AG09309 (cell line): ENCODE data around the gene NAT14.

Experiments
- DNase-seq: peaks from one replicate; pipeline ENCODE4 v3.0.0-alpha.2; 2010; ENCODE audit warnings: low read depth
- H3K4me3 ChIP-seq: 2 replicates; pipeline ENCODE4 v1.5.1; 2011; ENCODE audit warnings: mild to moderate bottlenecking, low read depth, low read length, moderate library complexity; ENCODE audit not compliant: control insufficient read depth
- TF ChIP-seq, protein P1 (sequence below): IDR thresholded peaks from 2 replicates; pipeline ENCODE4 v1.5.1; 2011; ENCODE audit warnings: mild to moderate bottlenecking, low read depth, low read length, inconsistent platforms; ENCODE audit not compliant: insufficient read depth, control insufficient read depth; ENCODE audit errors: missing control alignments

Gene NAT14

DNA sequence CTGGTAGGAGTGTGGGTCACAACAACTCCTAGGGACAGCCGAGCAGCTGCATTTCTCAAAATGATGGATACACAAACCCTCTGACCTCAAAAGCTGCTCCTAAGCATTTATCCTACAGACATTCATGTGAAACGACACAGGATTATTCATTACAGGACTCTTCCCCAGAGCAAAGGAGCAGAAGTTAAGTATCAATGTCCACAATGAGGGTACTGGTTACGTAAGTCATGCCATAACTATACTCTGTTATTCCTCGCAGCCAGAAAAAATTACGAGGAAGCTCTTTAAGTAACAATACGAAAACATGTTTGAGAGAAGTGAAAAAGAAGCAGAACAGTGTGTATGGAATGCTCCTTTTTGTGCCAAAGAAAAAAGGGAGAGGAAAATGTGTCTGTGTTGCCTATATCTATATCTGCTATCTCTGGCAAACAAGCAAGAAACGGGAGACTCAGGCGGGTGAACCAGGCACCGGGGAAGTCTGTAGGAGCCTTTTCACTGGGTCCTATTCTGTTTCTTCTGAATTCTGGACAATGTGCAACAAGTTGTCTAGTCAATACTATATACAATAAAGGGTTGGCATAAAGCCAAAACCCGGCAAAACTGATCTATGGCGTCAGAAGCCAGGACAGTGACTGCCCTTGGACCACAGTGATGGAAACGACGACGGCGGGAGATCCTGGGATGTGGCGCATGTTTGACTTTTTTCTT, 24.9 kb upstream of the NAT14 start:
- H3K4me3 ChIP-seq: peak overlapping the region; percentile 93
- DNase-seq: no peak
- TF ChIP-seq, protein P1, sequence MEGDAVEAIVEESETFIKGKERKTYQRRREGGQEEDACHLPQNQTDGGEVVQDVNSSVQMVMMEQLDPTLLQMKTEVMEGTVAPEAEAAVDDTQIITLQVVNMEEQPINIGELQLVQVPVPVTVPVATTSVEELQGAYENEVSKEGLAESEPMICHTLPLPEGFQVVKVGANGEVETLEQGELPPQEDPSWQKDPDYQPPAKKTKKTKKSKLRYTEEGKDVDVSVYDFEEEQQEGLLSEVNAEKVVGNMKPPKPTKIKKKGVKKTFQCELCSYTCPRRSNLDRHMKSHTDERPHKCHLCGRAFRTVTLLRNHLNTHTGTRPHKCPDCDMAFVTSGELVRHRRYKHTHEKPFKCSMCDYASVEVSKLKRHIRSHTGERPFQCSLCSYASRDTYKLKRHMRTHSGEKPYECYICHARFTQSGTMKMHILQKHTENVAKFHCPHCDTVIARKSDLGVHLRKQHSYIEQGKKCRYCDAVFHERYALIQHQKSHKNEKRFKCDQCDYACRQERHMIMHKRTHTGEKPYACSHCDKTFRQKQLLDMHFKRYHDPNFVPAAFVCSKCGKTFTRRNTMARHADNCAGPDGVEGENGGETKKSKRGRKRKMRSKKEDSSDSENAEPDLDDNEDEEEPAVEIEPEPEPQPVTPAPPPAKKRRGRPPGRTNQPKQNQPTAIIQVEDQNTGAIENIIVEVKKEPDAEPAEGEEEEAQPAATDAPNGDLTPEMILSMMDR: no peak

DNA sequence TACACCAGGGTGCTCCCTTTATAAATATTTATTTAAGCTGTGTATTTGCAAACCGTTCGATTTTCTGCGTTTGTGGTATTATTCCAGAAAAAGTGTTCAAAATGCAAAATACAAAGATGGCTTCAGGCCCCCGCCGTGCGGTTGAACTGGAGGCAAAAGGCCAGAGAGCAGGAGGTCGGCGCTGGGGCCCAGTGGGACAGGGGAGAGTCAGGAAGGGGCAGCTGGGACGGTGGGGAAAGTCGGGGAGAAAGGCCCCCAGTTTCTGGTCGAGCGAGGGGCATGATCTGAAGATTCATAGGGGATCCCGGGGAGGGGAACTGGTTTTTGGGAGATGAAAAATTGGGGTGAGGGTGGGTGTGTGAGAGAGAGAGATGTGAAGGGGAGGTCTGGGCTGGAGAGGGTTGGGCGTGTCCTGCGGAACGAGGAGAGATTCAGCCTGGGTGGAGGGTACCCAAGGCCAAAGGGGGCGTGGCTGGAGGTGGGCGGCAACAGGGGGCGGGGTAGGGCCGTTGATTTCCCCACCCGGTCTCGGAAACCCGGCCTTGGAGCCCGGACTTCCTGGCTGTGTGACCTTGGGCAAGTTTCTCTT, 24.2 kb upstream of the NAT14 start:
- TF ChIP-seq, protein P1: no peak
- peak overlapping the region; percentile 93 for H3K4me3 ChIP-seq
- peak; percentile 52 for DNase-seq

GRCh38 chr19:55461259-55461973, 23.6 kb upstream of the NAT14 start, which contains the start of gene ISOC2:
Gene ISOC2, minus strand, starts transcription at chr19:55461642. Its CDS starts 5,156 bp downstream, at chr19:55456486.
- TF ChIP-seq, protein P1: no peak

DNA sequence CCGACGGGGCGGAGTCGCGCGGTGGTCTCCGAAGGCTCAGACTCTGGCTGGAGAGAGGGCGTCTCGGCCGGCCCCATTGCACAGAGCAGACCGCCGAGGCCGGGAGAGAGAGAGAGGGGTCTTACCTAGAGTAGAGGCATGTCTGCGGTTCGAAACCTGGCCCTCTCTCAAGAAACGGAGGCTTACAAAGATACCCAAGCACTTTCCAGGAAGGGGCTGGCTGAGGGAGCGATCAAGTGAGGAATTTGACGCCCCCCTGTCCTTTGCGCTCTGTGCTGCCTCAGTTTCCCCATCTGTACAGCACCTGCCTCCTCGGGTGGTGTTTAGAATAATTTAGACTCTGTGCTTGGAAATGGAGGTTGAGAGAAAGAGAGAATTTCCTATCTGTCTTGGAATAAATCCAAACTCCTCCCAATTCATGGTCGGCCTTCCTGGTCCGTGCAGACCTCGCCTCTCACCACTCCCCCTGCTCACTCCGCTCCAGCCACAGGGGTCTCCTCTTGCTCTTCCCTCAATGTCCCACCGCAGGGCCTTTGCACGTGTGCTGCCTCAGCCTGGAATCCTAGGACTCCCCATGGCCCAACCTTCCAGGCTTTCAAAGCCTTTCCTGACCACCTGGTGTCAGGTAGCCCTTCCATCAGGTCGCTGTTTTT, 22.9 kb upstream of the NAT14 start:
- TF ChIP-seq, protein P1: no peak
- no peak for DNase-seq
- peak overlapping the region; percentile 49 for H3K4me3 ChIP-seq

More at GRCh38 chr19:55461259-55461973, 23.6 kb upstream of the NAT14 start, which contains the start of gene ISOC2:
- DNase-seq: peak; percentile 99
- H3K4me3 ChIP-seq: peak within 1 kb of the TSS; percentile 93

- TF ChIP-seq, protein P1: no peak
- no peak for DNase-seq
- no peak overlapping the region for H3K4me3 ChIP-seq
Observed at GRCh38 chr19:55462722-55463121, 22.3 kb upstream of the NAT14 start.

DNA sequence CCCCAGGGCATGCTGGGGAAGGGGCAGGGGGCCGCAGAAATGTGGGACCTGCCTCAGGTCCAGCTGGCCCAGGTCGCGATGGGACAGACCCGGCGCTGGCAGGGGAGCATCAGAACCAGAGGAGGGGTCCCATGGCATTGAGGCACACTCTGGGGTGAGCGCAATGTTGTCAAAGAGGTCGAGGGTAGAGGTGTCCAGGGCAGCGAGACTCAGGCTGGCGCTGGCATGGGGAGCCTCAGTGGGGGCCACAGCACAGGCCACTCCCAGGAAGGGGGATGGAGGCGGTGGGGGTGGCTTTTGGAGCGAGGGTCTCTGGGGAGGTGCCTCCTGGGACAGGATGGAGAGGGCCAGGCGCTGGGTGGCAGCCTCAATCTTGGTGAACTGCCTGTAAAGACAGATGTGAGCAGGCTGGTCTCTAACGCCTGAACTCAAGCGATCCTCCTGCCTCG, 21.4 kb upstream of the NAT14 start:
- no peak for DNase-seq
- TF ChIP-seq, protein P1: no peak
- H3K4me3 ChIP-seq: no peak overlapping the region
